GM12875 (cell line): ENCODE data around the gene SPINT2.

Experiments used
- H3K4me3 ChIP-seq: one replicate; pipeline ENCODE4 v1.5.1; 2011; ENCODE audit warnings: low read depth, low read length, control low read depth
- CTCF ChIP-seq: IDR thresholded peaks from 2 replicates; pipeline ENCODE4 v1.5.1; 2011; ENCODE audit warnings: low read depth, mild to moderate bottlenecking, control low read depth, inconsistent platforms, low read length, moderate library complexity, borderline replicate concordance; ENCODE audit not compliant: insufficient read depth

The SPINT2 gene

GRCh38 chr19:38307597-38307996 lies 43.2 kb downstream of the SPINT2 start:
- TF ChIP-seq CTCF = no peak
- no peak overlapping the region for H3K4me3 ChIP-seq

- TF ChIP-seq CTCF = no peak
- no peak overlapping the region for H3K4me3 ChIP-seq
Measured at GRCh38 chr19:38308006-38308766, 43.8 kb downstream of the SPINT2 start.

DNA sequence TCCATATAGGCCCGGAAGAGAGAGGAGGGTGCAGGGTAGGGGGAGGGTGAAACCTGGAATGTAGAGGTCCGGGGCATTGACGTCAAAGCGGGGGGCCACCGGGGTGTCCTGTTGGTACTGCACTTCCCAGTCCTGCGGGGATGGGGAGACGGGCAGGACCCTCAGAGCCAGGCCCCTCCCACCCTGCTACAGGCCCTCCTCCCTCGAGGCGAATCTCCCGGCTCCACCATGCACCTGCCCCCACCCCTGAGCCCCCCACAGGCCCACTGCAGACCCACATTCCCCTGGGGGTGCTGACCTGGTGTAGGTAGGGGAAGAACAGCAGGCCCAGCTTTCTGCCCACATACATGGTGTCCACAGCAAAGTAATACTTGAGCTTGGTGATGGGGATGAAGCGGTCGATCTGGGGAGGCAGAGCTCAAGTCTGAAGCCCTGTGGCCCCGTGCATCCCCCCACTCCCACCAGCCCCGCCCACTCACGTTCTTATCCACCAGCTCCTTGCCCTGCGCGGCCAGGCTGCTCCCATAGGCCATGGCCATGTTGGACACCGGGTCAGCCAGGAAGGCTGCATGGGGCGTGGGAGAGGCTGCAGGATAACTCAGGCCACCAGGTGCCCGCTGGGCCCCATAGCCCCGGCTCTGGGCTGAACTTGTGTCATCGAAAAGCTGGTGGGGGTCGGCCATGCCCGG lies 44.7 kb downstream of the SPINT2 start:
- no peak for TF ChIP-seq CTCF
- H3K4me3 ChIP-seq = no peak overlapping the region

- H3K4me3 ChIP-seq = no peak overlapping the region
- no peak for TF ChIP-seq CTCF
Measured at GRCh38 chr19:38309615-38310278, 45.4 kb downstream of the SPINT2 start.

- TF ChIP-seq CTCF = no peak
Measured at GRCh38 chr19:38310279-38310670, 45.9 kb downstream of the SPINT2 start.

GRCh38 chr19:38310986-38311385 lies 46.6 kb downstream of the SPINT2 start:
- H3K4me3 ChIP-seq = no peak overlapping the region
- no peak for TF ChIP-seq CTCF

More at GRCh38 chr19:38310279-38310670, 45.9 kb downstream of the SPINT2 start:
- H3K4me3 ChIP-seq = no peak overlapping the region
